Keratinocyte (primary cell): Measurements from ENCODE around the gene ZC3H12D. TPM values are rescaled to one million over a fixed set of nuclear protein-coding genes. Genes with fewer than 3 reads are reported as not detected.

Source experiments
- DNase-seq: peaks from one replicate; pipeline ENCODE4 v3.0.0-alpha.2; 2011; ENCODE audit warnings: low read depth, missing footprints, low spot score
- FAIRE-seq: peaks from 2 replicates; lab custom pipeline; 2011; peaks lifted over from hg19 to GRCh38; lab: Jason Lieb, UNC
- H2AFZ ChIP-seq: 2 replicates; pipeline ENCODE4 v1.6.0; 2012; ENCODE audit warnings: low read length, control low read depth, inconsistent platforms; ENCODE audit not compliant: control insufficient read depth
- H3K27ac ChIP-seq: 2 replicates; pipeline ENCODE4 v1.5.1; 2011; ENCODE audit warnings: low read length; ENCODE audit not compliant: control insufficient read depth, insufficient read depth
- H3K27me3 ChIP-seq: 3 replicates; pipeline ENCODE4 v1.6.0; 2011; ENCODE audit warnings: low read length; ENCODE audit not compliant: control insufficient read depth, insufficient read depth; ENCODE audit errors: extremely low read depth
- H3K36me3 ChIP-seq, 2 experiments: 2 replicates in 1 of 2; 3 replicates in 1 of 2; pipeline ENCODE4 v1.5.1; 2011; ENCODE audit warnings: low read length in 2 of 2, mild to moderate bottlenecking in 1 of 2; ENCODE audit not compliant: control insufficient read depth in 2 of 2, insufficient read depth in 2 of 2; ENCODE audit errors: extremely low read depth in 1 of 2
- H3K4me1 ChIP-seq: 3 replicates; pipeline ENCODE4 v1.5.1; 2011; ENCODE audit warnings: low read length; ENCODE audit not compliant: control insufficient read depth, insufficient read depth; ENCODE audit errors: extremely low read depth
- H3K4me2 ChIP-seq: 3 replicates; pipeline ENCODE4 v1.6.0; 2011; ENCODE audit warnings: low read depth, low read length; ENCODE audit not compliant: control insufficient read depth, insufficient read depth; ENCODE audit errors: extremely low read depth
- H3K4me3 ChIP-seq, 3 experiments: fragments of 200-600 bp in 1 of 3; sonication (generic) in 1 of 3; 2 replicates in 2 of 3; 3 replicates in 1 of 3; pipeline ENCODE4 v1.5.1; 2011 to 2016; ENCODE audit warnings: low read length in 3 of 3, mild to moderate bottlenecking in 3 of 3, control low read depth in 2 of 3, inconsistent platforms in 1 of 3, low read depth in 1 of 3, mixed read lengths in 1 of 3, mixed run types in 1 of 3, moderate library complexity in 1 of 3; ENCODE audit not compliant: control insufficient read depth in 2 of 3, insufficient read depth in 2 of 3; ENCODE audit errors: extremely low read depth in 1 of 3
- H3K79me2 ChIP-seq: 2 replicates; pipeline ENCODE4 v1.6.0; 2012; ENCODE audit warnings: low read length; ENCODE audit not compliant: control insufficient read depth, insufficient read depth
- H3K9ac ChIP-seq: 3 replicates; pipeline ENCODE4 v1.6.0; 2011; ENCODE audit warnings: low read length; ENCODE audit not compliant: control insufficient read depth, insufficient read depth; ENCODE audit errors: extremely low read depth
- H3K9me1 ChIP-seq: 3 replicates; pipeline ENCODE4 v1.6.0; 2011; ENCODE audit warnings: low read length; ENCODE audit not compliant: control insufficient read depth, insufficient read depth; ENCODE audit errors: extremely low read depth
- H3K9me3 ChIP-seq: 2 replicates; pipeline ENCODE4 v1.5.1; 2012; ENCODE audit warnings: low read depth, low read length; ENCODE audit not compliant: control insufficient read depth
- H4K20me1 ChIP-seq: 3 replicates; pipeline ENCODE4 v1.6.0; 2011; ENCODE audit warnings: low read length; ENCODE audit not compliant: control insufficient read depth, insufficient read depth; ENCODE audit errors: extremely low read depth
- CTCF ChIP-seq, 3 experiments: IDR thresholded peaks in 1 of 3; conservative IDR thresholded peaks in 1 of 3; optimal IDR thresholded peaks in 1 of 3; 2 replicates in 2 of 3; 3 replicates in 1 of 3; pipeline versions ENCODE3 to v1.5.1; 2011; ENCODE audit warnings: low read length in 3 of 3, mild to moderate bottlenecking in 3 of 3, moderate library complexity in 2 of 3, control low read depth in 1 of 3, inconsistent platforms in 1 of 3; ENCODE audit not compliant: insufficient read depth in 2 of 3; ENCODE audit errors: extremely low read depth in 1 of 3
- EZH2 ChIP-seq: IDR thresholded peaks from one replicate; pipeline ENCODE4 v1.6.1; 2012; ENCODE audit warnings: inconsistent platforms, mild to moderate bottlenecking, low read length, moderate library complexity
- dilution Hi-C: fragments of 300-500 bp; cut with MboI; formaldehyde crosslinking; loops from one replicate; pipeline ENCODE4 v1.7.0; 2020; ENCODE audit warnings: low sequenced_read_pairs; ENCODE audit not compliant: extremely low pct_ligation_motif_present
- polyA plus RNA-seq, 5 experiments: library from polyadenylated mRNA; depleted of rRNA in 3 of 5; stranded (reverse) in 3 of 5; stranded (forward) in 1 of 5; unstranded in 1 of 5; fragments of >200 nt; gene quantifications; 1 replicate in 1 of 5; 2 replicates in 3 of 5; 3 replicates in 1 of 5; pipeline versions ENCODE4 v1.2.1 to v1.2.3, GENCODE V29; 2011 to 2012; ENCODE audit warnings: missing spikeins in 2 of 5, low read depth in 1 of 5, low replicate concordance in 1 of 5

Gene ZC3H12D
- polyA plus RNA-seq, 1 donor (not counting 4 experiments of a cell fraction or from before 2014, with no cell fraction given), result 0.04 TPM

- no peaks in the 10 kb centered on the region for H3K9me3 ChIP-seq
- no peaks in the 10 kb centered on the region for H3K79me2 ChIP-seq
- TF ChIP-seq EZH2 (no peak), CTCF (optimal IDR thresholded peaks at IDR 0.05 in 1 of 3, IDR thresholded peaks at IDR 0.05 in 1 of 3, conservative IDR thresholded peaks at IDR 0.05 in 1 of 3; ENCODE audit: extremely low read depth in 1 of 3, insufficient read depth in 2 of 3, low read length in 3 of 3) (no peak)
- peaks cover 10% of the 10 kb centered on the region for H3K4me1 ChIP-seq
- no peak for DNase-seq
- peaks cover 20% of the 10 kb centered on the region for H3K27me3 ChIP-seq
- no peaks in the 10 kb centered on the region for H4K20me1 ChIP-seq
- no peak overlapping the region for H3K4me3 ChIP-seq
- no peak overlapping the region for H3K27ac ChIP-seq
- no peak overlapping the region for H3K9ac ChIP-seq
- no peak overlapping the region for H3K4me2 ChIP-seq
- no peak for FAIRE-seq
- H3K9me1 ChIP-seq, result no peaks in the 10 kb centered on the region
- dilution Hi-C loops, result no loop called here
- no peak overlapping the region for H2AFZ ChIP-seq
- H3K36me3 ChIP-seq, result no peaks in the 10 kb centered on the region
Measured at GRCh38 chr6:149470948-149471347, 13.9 kb downstream of the ZC3H12D start.

DNA sequence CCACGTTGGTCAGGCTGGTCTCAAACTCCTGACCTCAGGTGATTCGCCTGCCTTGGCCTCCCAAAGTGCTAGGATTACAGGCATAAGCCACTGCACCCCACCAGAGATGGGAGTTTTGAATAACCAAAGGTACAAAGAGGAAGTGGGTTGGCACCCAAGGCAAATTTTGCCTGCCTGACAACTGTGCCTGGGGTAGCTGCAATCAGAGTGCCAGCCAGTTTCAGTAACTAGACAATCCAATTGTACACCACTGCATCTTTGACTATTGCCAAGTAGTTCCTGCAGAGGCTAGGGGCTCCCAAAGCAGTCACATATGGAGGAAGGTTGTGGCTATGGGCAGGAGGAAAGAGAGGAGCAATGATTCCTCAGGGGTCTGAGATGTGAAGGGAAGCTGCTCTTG, 16.6 kb downstream of the ZC3H12D start:
- no peak for FAIRE-seq
- Histone ChIP-seq H3K36me3 (no peaks in the 10 kb centered on the region), H3K4me2 (no peak overlapping the region), H2AFZ (no peak overlapping the region), H3K4me3 (no peak overlapping the region), H3K9ac (no peak overlapping the region), H3K9me1 (no peaks in the 10 kb centered on the region), H3K27ac (no peak overlapping the region), H3K79me2 (no peaks in the 10 kb centered on the region), H3K9me3 (no peaks in the 10 kb centered on the region), H3K27me3 (peaks cover 4% of the 10 kb centered on the region), H3K4me1 (peaks cover 3% of the 10 kb centered on the region), H4K20me1 (no peaks in the 10 kb centered on the region)
- TF ChIP-seq CTCF (optimal IDR thresholded peaks at IDR 0.05 in 1 of 3, IDR thresholded peaks at IDR 0.05 in 1 of 3, conservative IDR thresholded peaks at IDR 0.05 in 1 of 3; ENCODE audit: extremely low read depth in 1 of 3, insufficient read depth in 2 of 3, low read length in 3 of 3), result no peak
- TF ChIP-seq EZH2, result no peak
- dilution Hi-C loops, result no loop called here
- DNase-seq, result no peak
